K562 (cell line): ENCODE data around the gene NR3C1. TPM values are rescaled to one million over a fixed set of nuclear protein-coding genes. Genes with fewer than 3 reads are reported as not detected.

Experiments used
- ATAC-seq: fragments of 200-7000 bp; cut with Tn5 transposase; 3 replicates; pipeline ENCODE4 v1.9.1; 2020; ENCODE audit warnings: moderate library complexity
- BruUV-seq: library from RNA; stranded (reverse); fragments of 400-500 nt; replicated peaks from 2 replicates; lab custom pipeline; 2021; lab: Mats Ljungman, UMichigan
- CTCF ChIA-PET: fragments of 300-600 bp; formaldehyde crosslinking; extraction: SDS; loops from one replicate; lab custom pipeline; 2021; ENCODE audit warnings: low intra/inter-chr PET ratio; lab: Yijun Ruan, JAX
- POLR2A ChIA-PET: fragments of 300-600, 350-650 bp; sonication (Branson Sonifier 250); formaldehyde crosslinking; extraction: SDS; loops from one replicate; lab custom pipeline; 2021; ENCODE audit warnings: antibody characterized with exemption, inconsistent platforms; lab: Yijun Ruan, JAX
- DNase-seq, 4 experiments: peaks; one replicate each; pipeline versions ENCODE4 v3.0.0 to v3.0.0-alpha.2; 2011 to 2018; ENCODE audit warnings: low spot score in 3 of 4, mixed read lengths in 3 of 4; ENCODE audit errors: extremely low read depth in 1 of 4
- FAIRE-seq: peaks from 2 replicates; lab custom pipeline; 2011; peaks lifted over from hg19 to GRCh38; lab: Jason Lieb, UNC
- H2AFZ ChIP-seq: 2 replicates; pipeline ENCODE4 v1.6.0; 2011; ENCODE audit warnings: low read depth, low read length, control low read depth, inconsistent platforms
- H3K27ac ChIP-seq: fragments of 200-600 bp; 3 replicates; pipeline ENCODE4 v1.8.0; 2011; ENCODE audit warnings: low read depth, mild to moderate bottlenecking, control low read depth, inconsistent platforms, low read length, moderate library complexity, mixed read lengths; ENCODE audit errors: extremely low read depth
- H3K27me3 ChIP-seq, 2 experiments: fragments of 300-600 bp in 1 of 2; 2 replicates in 1 of 2; 3 replicates in 1 of 2; pipeline versions ENCODE4 v1.6.0 to v1.8.0; 2011; ENCODE audit warnings: inconsistent platforms in 2 of 2, low read length in 2 of 2, mild to moderate bottlenecking in 1 of 2, mixed read lengths in 1 of 2, moderate library complexity in 1 of 2; ENCODE audit not compliant: control insufficient read depth in 2 of 2, insufficient read depth in 2 of 2
- H3K36me3 ChIP-seq: fragments of 300-600 bp; 3 replicates; pipeline ENCODE4 v1.8.0; 2011; ENCODE audit warnings: mild to moderate bottlenecking, low read length, inconsistent platforms; ENCODE audit not compliant: control insufficient read depth, insufficient read depth
- H3K4me1 ChIP-seq, 2 experiments: fragments of 200-600 bp in 1 of 2; replicated peaks in 1 of 2; 2 replicates in 1 of 2; 3 replicates in 1 of 2; pipeline versions ENCODE4 v1.5.1 to v1.8.0; 2011; ENCODE audit warnings: inconsistent platforms in 2 of 2, low read length in 2 of 2, mild to moderate bottlenecking in 1 of 2, mixed read lengths in 1 of 2, moderate library complexity in 1 of 2; ENCODE audit not compliant: control insufficient read depth in 2 of 2, insufficient read depth in 2 of 2
- H3K4me2 ChIP-seq: 2 replicates; pipeline ENCODE4 v1.6.1; 2011; ENCODE audit warnings: low read length, control low read depth, inconsistent platforms, mixed read lengths; ENCODE audit not compliant: insufficient read depth
- H3K4me3 ChIP-seq: fragments of 200-600 bp; sonication (generic), shearing (Covaris generic); 2 replicates; pipeline ENCODE4 v1.5.1; 2016; ENCODE audit warnings: control low read depth, inconsistent platforms
- H3K79me2 ChIP-seq: fragments of 200-600 bp; 3 replicates; pipeline ENCODE4 v1.8.0; 2011; ENCODE audit warnings: low read length, inconsistent platforms; ENCODE audit not compliant: control insufficient read depth, insufficient read depth
- H3K9ac ChIP-seq, 2 experiments: 2 replicates each; pipeline versions ENCODE4 v1.6.0 to v1.6.1; 2011; ENCODE audit warnings: low read depth in 2 of 2, low read length in 2 of 2, control low read depth in 1 of 2, inconsistent platforms in 1 of 2, mild to moderate bottlenecking in 1 of 2, mixed read lengths in 1 of 2; ENCODE audit not compliant: insufficient read depth in 1 of 2
- H3K9me1 ChIP-seq: one replicate; pipeline ENCODE4 v1.6.0; 2011; ENCODE audit warnings: inconsistent platforms, mild to moderate bottlenecking, low read length, moderate library complexity; ENCODE audit not compliant: control insufficient read depth, insufficient read depth
- H3K9me3 ChIP-seq: replicated peaks from 2 replicates; pipeline ENCODE4 v1.5.1; 2011; ENCODE audit warnings: low read depth, low read length, inconsistent platforms; ENCODE audit not compliant: control insufficient read depth, insufficient read depth
- H4K20me1 ChIP-seq: replicated peaks from 2 replicates; pipeline ENCODE4 v1.6.1; 2011; ENCODE audit warnings: low read length, inconsistent platforms, mixed read lengths; ENCODE audit not compliant: control insufficient read depth, insufficient read depth
- NR2F6 ChIP-seq: fragments of 450-650 bp; formaldehyde crosslinking; IDR thresholded peaks from 2 replicates; pipeline ENCODE4 v1.4.0; 2020; ENCODE audit warnings: mild to moderate bottlenecking
- RNF2 ChIP-seq: sonication (generic); IDR thresholded peaks from 2 replicates; pipeline ENCODE4 v1.6.1; 2016
- TAF9B ChIP-seq: fragments of 450-650 bp; IDR thresholded peaks from 2 replicates; pipeline ENCODE4 v1.6.1; 2018; ENCODE audit warnings: mild to moderate bottlenecking; ENCODE audit not compliant: partially characterized antibody
- WGBS: fragments of 100-300 bp; shearing (Covaris generic); methylation state at CpG from one replicate; pipeline ENCODE4 v1.1.6; 2016; ENCODE audit warnings: low coverage, mixed read lengths; ENCODE audit not compliant: insufficient coverage; ENCODE audit errors: missing lambda C conversion rate; 5-methylcytosine and 5-hydroxymethylcytosine counted together
- in situ Hi-C: fragments of 300-500 bp; cut with MboI; formaldehyde crosslinking; loops from 4 replicates; pipeline ENCODE4 v1.15.0; 2018; ENCODE audit warnings: inconsistent platforms, mixed read lengths
- intact Hi-C: fragments of 100-400 bp; cut with micrococcal nuclease; formaldehyde crosslinking; loops from 2 replicates; pipeline ENCODE4 v1.14.2; 2022
- polyA plus RNA-seq, 8 experiments: library from polyadenylated mRNA; depleted of rRNA in 4 of 8; stranded (reverse) in 5 of 8; unstranded in 3 of 8; fragments of >200 nt; fragmentation: Nextera tagmentation in 2 of 8; fragmentation: Illumina TruSeq in 1 of 8; extraction: Ambion mirVana in 2 of 8; extraction: Trizol in 1 of 8; gene quantifications; 2 replicates each; pipeline versions ENCODE4 v1.2.1 to v1.2.3, GENCODE V29; 2011 to 2014; ENCODE audit warnings: inconsistent platforms in 1 of 8, missing spikeins in 1 of 8
- total RNA-seq, 7 experiments: library from RNA; depleted of rRNA in 6 of 7; stranded (reverse); fragments of >200 nt in 6 of 7; fragmentation: Illumina TruSeq in 2 of 7; extraction: Trizol in 2 of 7; gene quantifications; 2 replicates each; pipeline versions ENCODE4 v1.2.1 to v1.2.3, GENCODE V29; 2011 to 2021; ENCODE audit warnings: low replicate concordance in 1 of 7
- TF ChIP-seq, protein P1 (sequence below): fragments of 450-650 bp; IDR thresholded peaks from 2 replicates; pipeline ENCODE4 v1.6.1; 2016
- TF ChIP-seq, protein P2 (sequence below): sonication (generic); IDR thresholded peaks from 2 replicates; pipeline ENCODE4 v1.6.1; 2016
- TF ChIP-seq, protein P3 (sequence below): sonication (generic); formaldehyde crosslinking; IDR thresholded peaks from 2 replicates; pipeline ENCODE4 v1.9.0; 2022; ENCODE audit warnings: mild to moderate bottlenecking, missing genetic modification reagents
- TF ChIP-seq, protein P4 (sequence below): fragments of 250-450 bp; sonication (Bioruptor Pico); IDR thresholded peaks from 2 replicates; pipeline ENCODE4 v1.8.0; 2021; ENCODE audit warnings: mild to moderate bottlenecking, moderate library complexity

NR3C1 gene
- total and polyA plus RNA-seq, 9 of the 15 experiments (the other 6 are each of a cell fraction or from before 2014, with no cell fraction given), result 8.2 to 36.0 (median 15.0) TPM

DNA sequence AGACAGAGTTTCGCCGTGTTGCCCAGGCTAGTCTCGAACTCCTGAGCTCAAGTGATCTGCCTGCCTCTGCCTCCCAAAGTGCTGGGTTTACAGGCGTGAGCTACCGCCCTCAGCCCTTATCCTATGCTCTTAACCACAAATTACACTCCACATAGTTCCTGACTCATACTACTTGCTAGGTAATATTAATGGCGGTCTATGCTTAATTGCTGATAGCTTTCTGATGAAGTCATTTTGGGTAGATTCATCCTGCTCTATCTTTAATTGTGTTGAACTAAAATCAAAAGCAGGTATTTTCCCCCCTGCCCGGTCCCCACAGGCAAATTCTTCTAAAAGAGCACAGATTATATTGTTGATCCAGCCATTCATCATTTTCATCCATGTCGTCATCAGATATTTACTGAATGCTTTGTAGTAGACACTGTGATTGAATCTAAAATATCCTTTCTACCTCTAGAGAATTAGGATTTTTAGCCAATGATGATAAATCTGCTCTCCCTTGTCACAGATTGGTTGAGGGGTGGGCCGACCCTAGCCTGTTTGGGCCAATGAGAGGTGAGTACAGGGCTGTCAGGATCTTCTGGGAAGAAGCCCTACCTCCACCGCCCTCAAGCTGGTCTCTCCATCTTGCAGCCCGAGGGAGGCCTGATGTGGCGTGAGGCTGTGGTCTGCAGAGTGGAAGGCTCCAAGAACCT lies 144.8 kb downstream of the NR3C1 start (continued):
- TF ChIP-seq, protein P1, sequence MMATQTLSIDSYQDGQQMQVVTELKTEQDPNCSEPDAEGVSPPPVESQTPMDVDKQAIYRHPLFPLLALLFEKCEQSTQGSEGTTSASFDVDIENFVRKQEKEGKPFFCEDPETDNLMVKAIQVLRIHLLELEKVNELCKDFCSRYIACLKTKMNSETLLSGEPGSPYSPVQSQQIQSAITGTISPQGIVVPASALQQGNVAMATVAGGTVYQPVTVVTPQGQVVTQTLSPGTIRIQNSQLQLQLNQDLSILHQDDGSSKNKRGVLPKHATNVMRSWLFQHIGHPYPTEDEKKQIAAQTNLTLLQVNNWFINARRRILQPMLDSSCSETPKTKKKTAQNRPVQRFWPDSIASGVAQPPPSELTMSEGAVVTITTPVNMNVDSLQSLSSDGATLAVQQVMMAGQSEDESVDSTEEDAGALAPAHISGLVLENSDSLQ, result peak; percentile 75
- TF ChIP-seq, protein P2, sequence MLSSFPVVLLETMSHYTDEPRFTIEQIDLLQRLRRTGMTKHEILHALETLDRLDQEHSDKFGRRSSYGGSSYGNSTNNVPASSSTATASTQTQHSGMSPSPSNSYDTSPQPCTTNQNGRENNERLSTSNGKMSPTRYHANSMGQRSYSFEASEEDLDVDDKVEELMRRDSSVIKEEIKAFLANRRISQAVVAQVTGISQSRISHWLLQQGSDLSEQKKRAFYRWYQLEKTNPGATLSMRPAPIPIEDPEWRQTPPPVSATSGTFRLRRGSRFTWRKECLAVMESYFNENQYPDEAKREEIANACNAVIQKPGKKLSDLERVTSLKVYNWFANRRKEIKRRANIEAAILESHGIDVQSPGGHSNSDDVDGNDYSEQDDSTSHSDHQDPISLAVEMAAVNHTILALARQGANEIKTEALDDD, result 0 out of 2 replicates have a peak, but pooled peaks have one; percentile 30

DNA sequence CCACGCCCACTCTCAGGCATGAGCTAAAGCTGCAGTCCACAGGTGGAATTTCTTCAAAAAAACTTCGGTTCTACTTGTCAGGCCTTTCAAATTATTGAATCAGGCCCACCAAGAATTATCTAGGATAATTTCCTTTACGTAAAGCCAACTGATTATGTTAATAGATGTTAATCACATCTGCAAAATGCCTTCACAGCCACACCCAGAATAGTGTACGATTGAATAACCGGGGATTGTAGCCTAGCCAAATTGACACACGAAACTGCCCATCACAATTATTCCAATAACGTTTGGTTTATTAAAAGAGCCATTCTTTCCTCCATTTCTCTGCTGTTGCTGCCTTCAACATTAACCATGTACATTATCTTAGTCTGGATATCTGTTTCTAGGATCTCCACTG lies 148.7 kb downstream of the NR3C1 start:
- WGBS, result 37% methylated on average over 6 of the region's 7 CpGs
- ATAC-seq, result no peak
- Histone ChIP-seq H3K79me2 (no peaks in the 10 kb centered on the region), H3K9me3 (no peaks in the 10 kb centered on the region), H3K4me3 (no peak overlapping the region), H2AFZ (peak overlapping the region; percentile 3; the same call in 1 of the 2 replicates), H3K36me3 (no peaks in the 10 kb centered on the region), H4K20me1 (no peaks in the 10 kb centered on the region), H3K4me1 (peaks cover 15 to 30% of the 10 kb centered on the region in 2 experiments), H3K9me1 (no peaks in the 10 kb centered on the region), H3K4me2 (no peak overlapping the region), H3K27me3 (no peaks in the 10 kb centered on the region), H3K9ac (no peak overlapping the region), H3K27ac (no peak overlapping the region)
- BruUV-seq, result no TSS peak
- FAIRE-seq, result no peak
- TF ChIP-seq, protein P3, sequence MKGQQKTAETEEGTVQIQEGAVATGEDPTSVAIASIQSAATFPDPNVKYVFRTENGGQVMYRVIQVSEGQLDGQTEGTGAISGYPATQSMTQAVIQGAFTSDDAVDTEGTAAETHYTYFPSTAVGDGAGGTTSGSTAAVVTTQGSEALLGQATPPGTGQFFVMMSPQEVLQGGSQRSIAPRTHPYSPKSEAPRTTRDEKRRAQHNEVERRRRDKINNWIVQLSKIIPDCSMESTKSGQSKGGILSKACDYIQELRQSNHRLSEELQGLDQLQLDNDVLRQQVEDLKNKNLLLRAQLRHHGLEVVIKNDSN (CRISPR knock-in tag), result no peak
- TF ChIP-seq, protein P4, sequence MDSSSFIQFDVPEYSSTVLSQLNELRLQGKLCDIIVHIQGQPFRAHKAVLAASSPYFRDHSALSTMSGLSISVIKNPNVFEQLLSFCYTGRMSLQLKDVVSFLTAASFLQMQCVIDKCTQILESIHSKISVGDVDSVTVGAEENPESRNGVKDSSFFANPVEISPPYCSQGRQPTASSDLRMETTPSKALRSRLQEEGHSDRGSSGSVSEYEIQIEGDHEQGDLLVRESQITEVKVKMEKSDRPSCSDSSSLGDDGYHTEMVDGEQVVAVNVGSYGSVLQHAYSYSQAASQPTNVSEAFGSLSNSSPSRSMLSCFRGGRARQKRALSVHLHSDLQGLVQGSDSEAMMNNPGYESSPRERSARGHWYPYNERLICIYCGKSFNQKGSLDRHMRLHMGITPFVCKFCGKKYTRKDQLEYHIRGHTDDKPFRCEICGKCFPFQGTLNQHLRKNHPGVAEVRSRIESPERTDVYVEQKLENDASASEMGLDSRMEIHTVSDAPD (CRISPR knock-in tag), result no peak
- no peak for TF ChIP-seq RNF2
- TF ChIP-seq NR2F6 (CRISPR knock-in tag), result no peak
- no peak for TF ChIP-seq TAF9B
- in situ Hi-C loops (no loop called here), intact Hi-C loops (no loop called here)
- DNase-seq, result no peak
- POLR2A ChIA-PET, result no interaction called here
- CTCF ChIA-PET, result no interaction called here
